ENCODE measurements around the gene PRKN. TPM values are rescaled to one million over a fixed set of nuclear protein-coding genes. Genes with fewer than 3 reads are reported as not detected.

Gene PRKN
- polyA plus RNA-seq, 1 donor from 2014 or later = 1.2 TPM

DNA sequence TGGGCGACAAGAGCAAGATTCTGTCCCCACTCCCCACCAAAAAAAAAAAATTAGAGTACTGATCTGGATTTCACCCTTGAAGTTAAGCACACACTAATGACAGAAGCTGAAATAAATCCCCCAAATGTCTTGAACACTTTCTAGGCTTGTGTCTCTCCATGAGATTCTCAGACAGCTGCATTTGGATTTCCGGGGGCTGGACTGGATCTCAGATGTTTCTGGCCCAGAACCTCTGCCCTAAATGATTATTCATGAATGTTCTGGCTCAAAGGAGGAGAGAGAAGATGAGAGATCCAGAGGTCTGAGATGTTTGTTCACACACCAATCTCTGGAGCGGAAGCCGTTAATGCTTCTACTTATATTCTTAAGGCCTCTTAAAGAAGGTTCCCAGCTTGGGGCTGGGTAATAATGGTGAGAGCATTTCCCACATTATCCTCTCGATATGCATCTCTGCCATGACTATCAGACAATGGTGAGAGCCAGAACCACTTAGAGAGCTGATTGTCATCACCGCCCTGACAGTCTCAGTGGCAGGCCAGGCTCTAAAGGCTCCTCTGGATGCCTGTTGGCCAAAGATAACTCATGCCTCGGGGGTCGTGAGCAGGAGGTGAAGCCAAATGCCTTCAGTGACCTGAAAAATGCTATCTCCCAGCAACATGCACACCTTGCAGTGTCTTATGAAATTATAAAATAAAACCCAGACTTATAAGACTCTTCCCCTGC is 1325.8 kb downstream of the PRKN start:
- Histone ChIP-seq H3K9me3 (ENCODE audit: low read length) (no peaks in the 10 kb centered on the region), H4K20me1 (ENCODE audit: insufficient read depth) (no peaks in the 10 kb centered on the region), H3K36me3 (ENCODE audit: insufficient read depth, low read length) (no peaks in the 10 kb centered on the region), H3K9me2 (ENCODE audit: insufficient read depth, low read length) (no peaks in the 10 kb centered on the region), H3K79me2 (replicated peaks; ENCODE audit: insufficient read depth, low read length) (no peaks in the 10 kb centered on the region), H3K27me3 (ENCODE audit: insufficient read depth, low read depth, low read length) (no peaks in the 10 kb centered on the region), H3K4me2 (ENCODE audit: low read length) (no peak overlapping the region), H3F3A (ENCODE audit: insufficient read depth, low read length, poor library complexity, severe bottlenecking) (no peaks in the 10 kb centered on the region), H3K9ac (ENCODE audit: low read length) (no peak overlapping the region), H2AFZ (ENCODE audit: low read depth, low read length) (no peak overlapping the region), H3K27ac (ENCODE audit: low read length) (peak overlapping the region; percentile 41), H3K4me3 (ENCODE audit: low read length) (no peak overlapping the region)
- TF ChIP-seq SMC3 (conservative IDR thresholded peaks at IDR 0.05; ENCODE audit: poor library complexity) = no peak
- peak; percentile 38 for TF ChIP-seq POLR2AphosphoS5 (IDR thresholded peaks at IDR 0.05)

- Histone ChIP-seq H3K9me2 (ENCODE audit: insufficient read depth, low read length) (no peaks in the 10 kb centered on the region), H2AFZ (ENCODE audit: low read depth, low read length) (no peak overlapping the region), H3K79me2 (replicated peaks; ENCODE audit: insufficient read depth, low read length) (no peaks in the 10 kb centered on the region), H3K9me3 (ENCODE audit: low read length) (no peaks in the 10 kb centered on the region), H3F3A (ENCODE audit: insufficient read depth, low read length, poor library complexity, severe bottlenecking) (no peaks in the 10 kb centered on the region), H3K27ac (ENCODE audit: low read length) (no peak overlapping the region), H3K9ac (ENCODE audit: low read length) (no peak overlapping the region), H4K20me1 (ENCODE audit: insufficient read depth) (no peaks in the 10 kb centered on the region), H3K4me2 (ENCODE audit: low read length) (no peak overlapping the region), H3K36me3 (ENCODE audit: insufficient read depth, low read length) (no peaks in the 10 kb centered on the region), H3K27me3 (ENCODE audit: insufficient read depth, low read depth, low read length) (no peaks in the 10 kb centered on the region), H3K4me3 (ENCODE audit: low read length) (no peak overlapping the region)
- TF ChIP-seq REST (IDR thresholded peaks at IDR 0.05; ENCODE audit: borderline replicate concordance) (no peak), MXI1 (conservative IDR thresholded peaks at IDR 0.05; ENCODE audit: poor library complexity, severe bottlenecking) (no peak), SMC3 (conservative IDR thresholded peaks at IDR 0.05; ENCODE audit: poor library complexity) (no peak), POLR2AphosphoS5 (IDR thresholded peaks at IDR 0.05) (no peak), EP300 (conservative IDR thresholded peaks at IDR 0.05; ENCODE audit: poor library complexity, severe bottlenecking) (no peak), RAD21 (conservative IDR thresholded peaks at IDR 0.05) (no peak), TAF1 (IDR thresholded peaks at IDR 0.05; ENCODE audit: low read depth) (no peak), EZH2 (IDR thresholded peaks at IDR 0.05; ENCODE audit: borderline replicate concordance, insufficient read depth, low read length, poor library complexity, severe bottlenecking) (no peak), CTCF (IDR thresholded peaks at IDR 0.05; ENCODE audit: poor library complexity, severe bottlenecking) (no peak)
These were observed 1326.9 kb downstream of the PRKN start for GRCh38 chr6:161400671-161401070.

Measured in neural cell (in vitro differentiated cells).